ENCODE results near the gene DNMBP.
"Not testable (repeated sequence)": the region's sequence is repeated elsewhere in the genome, so short reads cannot be mapped to it uniquely, and the experiment has no call there.

- not testable (repeated sequence) for TF ChIP-seq CTCF (IDR thresholded peaks at IDR 0.05; ENCODE audit: extremely low read depth in 1 of 2, insufficient read depth in 1 of 2, low read depth in 1 of 2, low read length in 2 of 2); POLR2A (IDR thresholded peaks at IDR 0.05; ENCODE audit: low read depth, low read length); MYC (IDR thresholded peaks at IDR 0.05; ENCODE audit: low read depth, low read length)
These were observed 146.1 kb downstream of the DNMBP start for GRCh38 chr10:99863535-99864240.

All from endothelial cell of umbilical vein (primary cell).